Measurements from ENCODE around the gene ALK. TPM values are rescaled to one million over a fixed set of nuclear protein-coding genes. Genes with fewer than 3 reads are reported as not detected.

The ALK gene
- total RNA-seq, 4 donors from 2014 or later = 0.66 TPM; not detected in 3

DNA sequence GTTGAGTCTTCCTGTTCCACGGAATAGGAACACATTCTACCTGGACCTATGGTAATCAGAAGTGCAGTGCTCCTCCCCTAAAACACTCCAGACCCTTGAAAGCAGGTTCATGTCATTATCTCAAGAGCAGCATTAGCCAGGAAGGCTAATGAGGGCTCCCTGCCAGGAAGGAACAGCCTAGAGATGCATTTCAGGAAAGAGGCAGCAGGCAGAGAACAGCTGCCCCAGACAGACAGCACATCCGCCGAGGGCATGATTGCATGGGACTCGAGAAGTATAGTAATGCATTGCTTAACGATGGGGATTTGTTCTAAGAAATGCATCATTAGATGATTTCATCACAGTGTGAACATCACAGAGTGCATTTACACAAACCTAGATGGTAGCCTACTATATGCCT, 171.5 kb downstream of the ALK start:
- intact Hi-C loops (cut with DNase I; ENCODE audit: low total_unique reads) = no loop called here
- no peak overlapping the region for H3K4me3 ChIP-seq (ENCODE audit: low read depth, poor library complexity, severe bottlenecking)
- no peak for DNase-seq (ENCODE audit: low spot score in 2 of 2)
- TF ChIP-seq, protein P1, sequence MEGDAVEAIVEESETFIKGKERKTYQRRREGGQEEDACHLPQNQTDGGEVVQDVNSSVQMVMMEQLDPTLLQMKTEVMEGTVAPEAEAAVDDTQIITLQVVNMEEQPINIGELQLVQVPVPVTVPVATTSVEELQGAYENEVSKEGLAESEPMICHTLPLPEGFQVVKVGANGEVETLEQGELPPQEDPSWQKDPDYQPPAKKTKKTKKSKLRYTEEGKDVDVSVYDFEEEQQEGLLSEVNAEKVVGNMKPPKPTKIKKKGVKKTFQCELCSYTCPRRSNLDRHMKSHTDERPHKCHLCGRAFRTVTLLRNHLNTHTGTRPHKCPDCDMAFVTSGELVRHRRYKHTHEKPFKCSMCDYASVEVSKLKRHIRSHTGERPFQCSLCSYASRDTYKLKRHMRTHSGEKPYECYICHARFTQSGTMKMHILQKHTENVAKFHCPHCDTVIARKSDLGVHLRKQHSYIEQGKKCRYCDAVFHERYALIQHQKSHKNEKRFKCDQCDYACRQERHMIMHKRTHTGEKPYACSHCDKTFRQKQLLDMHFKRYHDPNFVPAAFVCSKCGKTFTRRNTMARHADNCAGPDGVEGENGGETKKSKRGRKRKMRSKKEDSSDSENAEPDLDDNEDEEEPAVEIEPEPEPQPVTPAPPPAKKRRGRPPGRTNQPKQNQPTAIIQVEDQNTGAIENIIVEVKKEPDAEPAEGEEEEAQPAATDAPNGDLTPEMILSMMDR (IDR thresholded peaks at IDR 0.05) = no peak
- TF ChIP-seq POLR2A (IDR thresholded peaks at IDR 0.05) = no peak
- 88 to 96% methylated on average over 5 of the region's 5 CpGs for WGBS, 2 donors

DNA sequence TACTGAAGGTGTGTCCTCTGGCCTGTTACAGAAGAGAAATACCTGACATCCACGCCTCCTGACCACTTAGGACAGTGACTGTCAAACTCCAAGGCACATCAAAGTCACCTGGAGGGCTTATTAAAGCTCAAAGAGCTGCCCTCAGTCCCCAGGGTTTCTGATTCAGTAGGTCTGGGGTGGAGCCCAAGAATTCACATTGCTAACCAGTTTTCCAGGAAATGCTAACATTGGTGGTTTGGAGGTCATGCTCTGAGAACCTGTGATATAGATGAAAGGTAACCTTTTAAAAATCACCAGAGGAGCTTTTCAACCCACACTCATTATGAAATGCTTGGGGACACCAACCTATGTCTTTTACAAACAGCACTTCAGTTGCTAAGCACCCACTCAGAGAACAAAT, 172.3 kb downstream of the ALK start:
- no peak for DNase-seq (ENCODE audit: low spot score in 2 of 2)
- TF ChIP-seq POLR2A (IDR thresholded peaks at IDR 0.05) = no peak
- TF ChIP-seq, protein P1 (IDR thresholded peaks at IDR 0.05) = no peak

DNA sequence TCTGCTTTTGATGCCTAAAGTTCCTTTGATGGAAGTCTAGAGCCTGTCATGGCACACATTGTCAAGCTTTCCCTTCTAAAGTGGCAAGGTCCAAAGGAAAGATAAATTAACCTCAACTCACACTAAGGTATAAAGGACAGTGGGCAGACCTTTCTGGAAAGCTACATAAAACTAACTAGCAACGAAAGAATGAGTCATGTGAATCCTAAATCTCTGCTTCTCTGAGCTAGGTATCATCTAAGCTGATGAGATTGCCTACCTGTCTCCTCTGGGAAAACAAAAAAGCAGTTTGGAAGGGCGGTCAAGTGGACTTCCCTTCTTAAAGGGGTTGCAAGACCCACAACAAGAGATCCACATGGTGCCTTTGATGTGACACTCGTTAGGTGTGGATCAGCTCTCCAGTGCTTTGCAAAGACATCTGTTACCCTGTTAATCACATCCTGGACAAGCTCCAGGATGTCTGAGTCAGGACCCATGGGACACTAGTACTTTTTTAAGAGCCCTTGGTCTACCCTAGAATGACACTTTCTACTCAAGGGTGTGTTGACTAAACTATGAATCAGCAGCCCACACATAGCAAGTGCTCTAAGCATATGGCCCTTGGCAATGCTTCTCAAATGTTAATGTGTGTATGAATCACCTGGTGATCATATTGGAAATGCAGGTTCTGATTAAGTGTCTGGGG, 173.5 kb downstream of the ALK start:
- intact Hi-C loops (cut with DNase I; ENCODE audit: low total_unique reads) = no loop called here
- TF ChIP-seq POLR2A (IDR thresholded peaks at IDR 0.05) = no peak
- 37 to 53% methylated on average over 3 of the region's 3 CpGs for WGBS, 2 donors
- no peak for DNase-seq (ENCODE audit: low spot score in 2 of 2)
- H3K4me3 ChIP-seq (ENCODE audit: low read depth, poor library complexity, severe bottlenecking) = no peak overlapping the region

More for the DNA sequence above, 172.3 kb downstream of the ALK start:
- no peak overlapping the region for H3K4me3 ChIP-seq (ENCODE audit: low read depth, poor library complexity, severe bottlenecking)
- WGBS, 2 donors = 93 to 100% methylated on average over 1 of the region's 1 CpG
- intact Hi-C loops (cut with DNase I; ENCODE audit: low total_unique reads) = no loop called here

DNA sequence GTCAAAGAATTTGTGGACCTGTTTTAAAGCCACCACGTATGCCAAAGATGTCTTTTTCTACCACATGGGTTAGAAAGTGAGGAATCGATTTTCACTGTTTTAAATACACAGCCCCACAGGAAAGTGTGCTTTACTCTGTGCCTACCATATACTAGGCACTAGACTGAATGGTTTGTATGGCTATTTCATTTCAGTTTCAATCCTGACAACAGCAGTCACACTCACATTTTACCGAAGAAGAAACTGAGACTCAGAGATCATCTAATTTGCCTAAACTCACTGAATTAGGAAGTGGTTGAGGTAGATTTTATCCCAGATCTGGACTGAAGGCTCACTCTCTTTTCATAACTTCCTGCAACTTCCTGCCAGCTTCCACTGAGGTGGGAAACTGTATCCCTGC, 176.4 kb downstream of the ALK start:
- no peak overlapping the region for H3K4me3 ChIP-seq (ENCODE audit: low read depth, poor library complexity, severe bottlenecking)
- no peak for TF ChIP-seq POLR2A (IDR thresholded peaks at IDR 0.05)
- TF ChIP-seq, protein P1 (IDR thresholded peaks at IDR 0.05) = no peak
- 65 to 66% methylated on average over 3 of the region's 3 CpGs for WGBS, 2 donors
- intact Hi-C loops (cut with DNase I; ENCODE audit: low total_unique reads) = no loop called here
- DNase-seq (ENCODE audit: low spot score in 2 of 2) = no peak

DNA sequence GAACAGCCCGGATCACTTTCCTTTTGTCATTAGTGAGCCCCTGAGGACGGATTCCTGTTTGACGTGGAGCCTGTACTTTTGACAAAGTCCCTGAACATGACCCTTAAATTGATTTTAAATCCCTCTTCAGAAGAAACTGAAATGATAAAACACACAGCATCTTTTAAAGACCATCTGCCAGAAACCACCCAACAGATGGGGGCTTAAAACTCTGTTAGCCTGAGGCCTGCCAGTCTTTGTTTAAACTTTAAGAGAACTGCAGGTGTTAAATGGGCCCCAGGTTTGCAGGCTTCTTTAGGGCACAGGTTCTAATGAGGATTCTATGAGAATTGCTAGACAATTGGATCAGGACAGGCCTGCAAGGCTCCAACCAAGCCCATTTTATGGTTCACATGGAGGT, 177.9 kb downstream of the ALK start:
- intact Hi-C loops (cut with DNase I; ENCODE audit: low total_unique reads) = no loop called here
- TF ChIP-seq, protein P1 (IDR thresholded peaks at IDR 0.05) = no peak
- DNase-seq (ENCODE audit: low spot score in 2 of 2) = no peak
- WGBS, 2 donors = 84 to 85% methylated on average over 3 of the region's 3 CpGs
- no peak overlapping the region for H3K4me3 ChIP-seq (ENCODE audit: low read depth, poor library complexity, severe bottlenecking)

DNA sequence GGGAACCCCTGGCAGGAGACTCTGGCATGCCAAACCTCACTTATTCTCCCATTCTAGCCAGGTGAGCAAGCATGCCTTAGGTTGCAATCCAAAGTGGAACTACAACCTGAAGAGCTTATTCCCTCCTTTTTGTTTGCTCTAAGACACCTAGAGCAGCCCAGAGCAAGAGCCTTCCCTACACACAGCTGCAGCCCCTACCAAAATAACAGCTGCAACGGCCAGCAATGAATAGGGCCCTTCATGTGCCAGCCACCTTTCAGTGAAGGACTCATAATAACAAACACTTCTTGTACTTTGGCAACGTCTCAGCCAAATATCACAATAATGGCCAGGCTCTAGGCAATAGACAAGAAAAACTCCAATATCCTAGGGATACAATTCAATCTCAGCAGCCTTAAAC, 178.7 kb downstream of the ALK start:
- intact Hi-C loops (cut with DNase I; ENCODE audit: low total_unique reads) = no loop called here
- WGBS, 2 donors = 47 to 64% methylated on average over 2 of the region's 2 CpGs
- no peak overlapping the region for H3K4me3 ChIP-seq (ENCODE audit: low read depth, poor library complexity, severe bottlenecking)
- DNase-seq (ENCODE audit: low spot score in 2 of 2) = no peak
- TF ChIP-seq, protein P1 (IDR thresholded peaks at IDR 0.05) = no peak
- TF ChIP-seq POLR2A (IDR thresholded peaks at IDR 0.05) = no peak
